DOHH2 (cell line): ENCODE results near the gene PLCG2.
A peak's percentile ranks its signal among the peaks of the same experiment; 100 is the strongest.

Source experiments
- H3F3A ChIP-seq: fragments of 200-600 bp; sonication (generic), shearing (Covaris generic); 2 replicates; pipeline ENCODE4 v1.6.0; 2016; ENCODE audit warnings: antibody characterized with exemption, mild to moderate bottlenecking; ENCODE audit not compliant: control insufficient read depth, insufficient read depth
- H3K27ac ChIP-seq: fragments of 200-600 bp; sonication (generic); 2 replicates; pipeline ENCODE4 v1.5.1; 2014; ENCODE audit warnings: low read depth, mild to moderate bottlenecking, low read length, moderate library complexity
- H3K27me3 ChIP-seq: fragments of 200-600 bp; sonication (generic); 2 replicates; pipeline ENCODE4 v1.6.1; 2014; ENCODE audit warnings: mild to moderate bottlenecking, low read length, mixed read lengths; ENCODE audit not compliant: control insufficient read depth
- H3K36me3 ChIP-seq: fragments of 200-600 bp; sonication (generic); 2 replicates; pipeline ENCODE4 v1.6.1; 2014; ENCODE audit warnings: mild to moderate bottlenecking, low read length, moderate library complexity, mixed read lengths; ENCODE audit not compliant: control insufficient read depth
- H3K4me1 ChIP-seq: fragments of 200-600 bp; sonication (generic); 2 replicates; pipeline ENCODE4 v1.6.1; 2014; ENCODE audit warnings: mild to moderate bottlenecking, low read length, mixed read lengths; ENCODE audit not compliant: control insufficient read depth
- H3K4me2 ChIP-seq: fragments of 200-600 bp; sonication (generic); 2 replicates; pipeline ENCODE4 v1.6.0; 2014; ENCODE audit warnings: mild to moderate bottlenecking, low read length, moderate library complexity
- H3K4me3 ChIP-seq: fragments of 200-600 bp; sonication (generic); 2 replicates; pipeline ENCODE4 v1.5.1; 2014; ENCODE audit warnings: mild to moderate bottlenecking, low read length, mixed read lengths
- H3K79me2 ChIP-seq: fragments of 200-600 bp; sonication (generic); 2 replicates; pipeline ENCODE4 v1.6.1; 2014; ENCODE audit warnings: mild to moderate bottlenecking, low read length, mixed read lengths; ENCODE audit not compliant: control insufficient read depth
- H3K9me2 ChIP-seq: fragments of 200-600 bp; sonication (generic); replicated peaks from 2 replicates; pipeline ENCODE4 v1.6.1; 2014; ENCODE audit warnings: mild to moderate bottlenecking, low read length, mixed read lengths; ENCODE audit not compliant: control insufficient read depth
- H3K9me3 ChIP-seq: fragments of 200-600 bp; sonication (generic); 2 replicates; pipeline ENCODE4 v1.6.1; 2014; ENCODE audit warnings: antibody characterized with exemption, low read length, mixed read lengths; ENCODE audit not compliant: control insufficient read depth, insufficient read depth
- H4K20me1 ChIP-seq: fragments of 200-600 bp; sonication (generic); 2 replicates; pipeline ENCODE4 v1.6.0; 2014; ENCODE audit warnings: low read depth, mild to moderate bottlenecking, antibody characterized with exemption, low read length, moderate library complexity; ENCODE audit not compliant: control insufficient read depth, insufficient read depth
- EZH2phosphoT487 ChIP-seq: fragments of 200-600 bp; sonication (generic); IDR thresholded peaks from 2 replicates; pipeline ENCODE4 v1.6.1; 2017; ENCODE audit warnings: borderline replicate concordance, mild to moderate bottlenecking, antibody characterized with exemption, low read length, moderate library complexity, mixed read lengths
- TF ChIP-seq, protein P1 (sequence below): fragments of 200-600 bp; sonication (generic); IDR thresholded peaks from one replicate; pipeline ENCODE4 v1.5.1; 2014; ENCODE audit warnings: antibody characterized with exemption, mild to moderate bottlenecking, low read depth, low read length; ENCODE audit not compliant: poor library complexity, severe bottlenecking

Gene PLCG2

DNA sequence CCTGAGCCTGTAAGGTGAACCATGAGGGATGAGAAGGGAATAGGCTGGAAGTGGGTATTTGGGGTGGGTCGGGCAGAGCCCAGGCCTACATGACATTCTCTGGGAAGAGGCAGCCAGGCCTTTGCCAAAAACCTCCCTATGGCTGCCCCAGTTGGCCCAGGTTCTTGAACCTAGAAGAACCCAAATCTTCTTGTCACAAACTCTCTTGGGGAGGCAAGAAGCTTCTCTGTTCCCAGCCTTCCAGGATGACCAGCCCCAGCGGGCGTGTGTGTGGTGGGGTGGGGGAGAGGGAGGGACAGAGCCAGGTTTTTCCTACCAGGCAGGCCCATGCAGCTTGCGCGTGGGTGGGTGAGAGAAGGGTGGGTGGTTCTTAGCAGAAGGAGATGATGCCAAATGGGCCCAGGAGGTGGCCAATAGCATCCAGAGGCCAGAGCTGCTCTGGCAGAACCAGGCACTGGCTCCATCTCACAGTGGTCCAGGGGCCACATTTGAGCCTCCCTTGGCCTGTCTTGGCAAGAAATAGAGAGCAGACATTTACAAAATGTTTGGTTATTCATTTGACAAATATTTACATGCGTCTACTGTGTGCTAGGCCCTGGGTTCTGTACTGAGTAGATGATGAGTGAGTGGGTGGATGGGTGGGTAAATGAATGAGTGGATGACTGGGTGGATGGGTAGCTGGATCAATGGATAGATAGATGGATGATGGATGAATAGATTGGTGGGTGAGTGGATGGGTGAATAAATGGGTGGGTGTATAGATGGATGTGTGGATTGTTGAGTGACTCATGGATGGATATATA is 44.3 kb upstream of the PLCG2 start:
- no peak overlapping the region for H3K4me2 ChIP-seq
- H3K27me3 ChIP-seq: no peaks in the 10 kb centered on the region
- peaks cover 10% of the 10 kb centered on the region for H3K79me2 ChIP-seq
- no peaks in the 10 kb centered on the region for H3K9me3 ChIP-seq
- no peak overlapping the region for H3K4me3 ChIP-seq
- H3K9me2 ChIP-seq: no peaks in the 10 kb centered on the region
- peaks cover 3% of the 10 kb centered on the region; the same call in 1 of the 2 replicates for H3F3A ChIP-seq
- no peaks in the 10 kb centered on the region for H3K36me3 ChIP-seq
- TF ChIP-seq, protein P1, sequence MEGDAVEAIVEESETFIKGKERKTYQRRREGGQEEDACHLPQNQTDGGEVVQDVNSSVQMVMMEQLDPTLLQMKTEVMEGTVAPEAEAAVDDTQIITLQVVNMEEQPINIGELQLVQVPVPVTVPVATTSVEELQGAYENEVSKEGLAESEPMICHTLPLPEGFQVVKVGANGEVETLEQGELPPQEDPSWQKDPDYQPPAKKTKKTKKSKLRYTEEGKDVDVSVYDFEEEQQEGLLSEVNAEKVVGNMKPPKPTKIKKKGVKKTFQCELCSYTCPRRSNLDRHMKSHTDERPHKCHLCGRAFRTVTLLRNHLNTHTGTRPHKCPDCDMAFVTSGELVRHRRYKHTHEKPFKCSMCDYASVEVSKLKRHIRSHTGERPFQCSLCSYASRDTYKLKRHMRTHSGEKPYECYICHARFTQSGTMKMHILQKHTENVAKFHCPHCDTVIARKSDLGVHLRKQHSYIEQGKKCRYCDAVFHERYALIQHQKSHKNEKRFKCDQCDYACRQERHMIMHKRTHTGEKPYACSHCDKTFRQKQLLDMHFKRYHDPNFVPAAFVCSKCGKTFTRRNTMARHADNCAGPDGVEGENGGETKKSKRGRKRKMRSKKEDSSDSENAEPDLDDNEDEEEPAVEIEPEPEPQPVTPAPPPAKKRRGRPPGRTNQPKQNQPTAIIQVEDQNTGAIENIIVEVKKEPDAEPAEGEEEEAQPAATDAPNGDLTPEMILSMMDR: no peak
- no peak for TF ChIP-seq EZH2phosphoT487
- H3K4me1 ChIP-seq: peaks cover 44% of the 10 kb centered on the region
- H3K27ac ChIP-seq: no peak overlapping the region
- no peaks in the 10 kb centered on the region for H4K20me1 ChIP-seq

DNA sequence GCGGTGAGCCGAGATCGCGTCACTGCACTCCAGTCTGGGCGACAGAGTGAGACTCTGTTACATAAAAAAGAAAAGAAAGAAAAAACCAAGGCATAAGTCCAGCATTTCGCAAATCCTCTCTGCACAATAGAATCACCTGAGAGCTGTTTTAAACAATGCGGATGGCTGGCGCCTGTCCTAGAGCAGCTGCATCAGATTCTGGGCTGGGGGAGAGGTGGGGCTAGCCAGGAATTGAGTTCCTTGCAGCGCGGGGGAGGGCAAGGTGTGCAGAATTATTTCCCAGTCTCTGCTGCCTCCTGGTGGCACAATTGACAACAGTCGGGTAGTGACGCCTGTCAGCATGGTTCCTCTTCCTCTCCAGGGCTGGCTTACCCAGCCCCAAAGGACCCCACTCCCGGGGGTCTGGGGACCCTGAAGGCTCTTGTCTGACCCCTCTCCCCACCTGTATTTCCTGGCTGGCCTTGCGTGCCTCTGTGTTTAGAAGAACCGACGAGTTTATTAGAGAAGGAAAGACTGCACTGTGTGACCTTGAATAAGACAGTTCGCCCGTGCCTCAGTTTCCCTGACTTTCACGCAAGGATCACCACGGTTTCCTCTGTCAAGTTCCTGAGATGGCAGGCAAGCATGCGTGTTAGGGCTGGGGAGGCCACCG is 41.1 kb upstream of the PLCG2 start:
- Histone ChIP-seq H3K4me2 (peak overlapping the region; percentile 97), H3K4me3 (peak overlapping the region; percentile 90), H3K4me1 (peaks cover 50% of the 10 kb centered on the region), H4K20me1 (no peaks in the 10 kb centered on the region), H3K79me2 (peaks cover 39% of the 10 kb centered on the region), H3K27ac (peak overlapping the region; percentile 90), H3K27me3 (no peaks in the 10 kb centered on the region), H3F3A (peaks cover 10% of the 10 kb centered on the region; the same call in 1 of the 2 replicates), H3K36me3 (peaks cover 8% of the 10 kb centered on the region), H3K9me2 (no peaks in the 10 kb centered on the region), H3K9me3 (no peaks in the 10 kb centered on the region)
- TF ChIP-seq EZH2phosphoT487: no peak
- TF ChIP-seq, protein P1: peak; percentile 82

DNA sequence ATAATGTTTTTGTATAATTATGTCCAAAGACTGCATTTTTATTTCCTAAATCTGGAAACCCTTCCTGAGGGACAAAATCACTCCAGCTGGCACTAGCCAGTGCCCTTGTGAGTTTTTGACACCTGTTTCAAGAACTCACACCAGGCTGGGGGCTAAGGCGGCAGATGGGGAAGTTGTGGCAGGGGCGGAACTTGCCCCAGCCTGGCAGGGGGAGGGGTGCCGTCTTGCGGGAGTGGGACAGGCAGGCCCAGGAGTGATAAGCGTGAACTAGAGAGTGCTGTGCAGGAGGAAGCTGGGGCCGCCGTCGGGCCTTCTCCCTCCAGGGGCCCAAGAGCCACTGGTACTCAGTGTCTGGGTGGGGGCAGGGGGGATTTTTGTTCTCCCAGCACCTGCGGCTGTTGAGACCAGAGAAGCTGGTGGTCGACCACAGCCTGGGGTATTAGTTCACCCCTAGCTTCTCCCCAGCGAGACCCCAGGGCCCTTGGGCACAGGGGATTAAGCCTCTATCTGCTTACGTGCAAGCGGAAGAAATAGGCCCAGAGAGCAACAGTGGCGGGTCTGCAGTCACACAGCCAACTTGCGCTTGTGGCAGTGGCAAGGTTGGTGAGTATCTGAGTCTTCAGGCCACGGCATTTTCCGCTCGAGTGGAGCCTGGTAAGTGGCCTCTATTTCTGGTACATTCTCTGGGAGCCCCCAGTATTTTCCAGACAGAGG is 40.2 kb upstream of the PLCG2 start:
- no peaks in the 10 kb centered on the region for H3K27me3 ChIP-seq
- peaks cover 45% of the 10 kb centered on the region for H3K79me2 ChIP-seq
- H3K4me2 ChIP-seq: peak overlapping the region; percentile 97
- H4K20me1 ChIP-seq: no peaks in the 10 kb centered on the region
- H3K9me3 ChIP-seq: no peaks in the 10 kb centered on the region
- H3K9me2 ChIP-seq: no peaks in the 10 kb centered on the region
- H3K4me1 ChIP-seq: peaks cover 54% of the 10 kb centered on the region
- TF ChIP-seq, protein P1: no peak
- no peak for TF ChIP-seq EZH2phosphoT487
- peak overlapping the region; percentile 90 for H3K27ac ChIP-seq
- H3F3A ChIP-seq: peaks cover 10% of the 10 kb centered on the region; the same call in 1 of the 2 replicates
- peaks cover 8% of the 10 kb centered on the region for H3K36me3 ChIP-seq
- peak overlapping the region; percentile 90 for H3K4me3 ChIP-seq
